HG02970 (cell line): Measurements from ENCODE around the gene SDC3.

Experiments
- ATAC-seq: cut with Tn5 transposase; IDR thresholded peaks from one replicate; pipeline ENCODE4 v1.9.1; 2021; ENCODE audit warnings: mild to moderate bottlenecking, moderate library complexity, moderate number of reproducible peaks; ENCODE audit not compliant: unreplicated experiment, low FRiP score

Gene SDC3

GRCh38 chr1:30905916-30906620 is 2.5 kb downstream of the SDC3 start:
- ATAC-seq, result no peak

GRCh38 chr1:30905403-30905802 is 3.2 kb downstream of the SDC3 start:
- no peak for ATAC-seq

DNA sequence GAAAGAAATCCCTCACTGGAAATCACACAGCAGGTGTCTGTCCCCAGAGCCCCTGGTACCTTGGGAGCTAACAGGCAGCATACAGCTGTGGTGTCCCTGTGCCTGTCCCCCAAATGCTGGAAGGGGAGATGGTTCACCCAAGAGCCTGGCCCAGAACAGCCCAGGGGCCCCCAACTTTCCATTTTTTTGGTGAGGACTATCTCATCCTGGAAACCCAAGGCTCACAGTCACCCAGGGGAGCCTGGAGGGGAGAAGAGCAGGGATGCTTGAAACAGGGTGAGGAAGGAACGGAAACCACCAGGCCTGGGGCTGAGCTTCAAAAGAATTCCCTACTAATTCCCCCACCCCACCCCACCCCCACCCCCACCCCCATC is 3.6 kb downstream of the SDC3 start:
- ATAC-seq, result no peak

- no peak for ATAC-seq
Observed at GRCh38 chr1:30904191-30904961, 4.2 kb downstream of the SDC3 start.

GRCh38 chr1:30903343-30904034 is 5.1 kb downstream of the SDC3 start:
- ATAC-seq, result no peak

GRCh38 chr1:30902593-30903290 is 5.8 kb downstream of the SDC3 start:
- no peak for ATAC-seq

DNA sequence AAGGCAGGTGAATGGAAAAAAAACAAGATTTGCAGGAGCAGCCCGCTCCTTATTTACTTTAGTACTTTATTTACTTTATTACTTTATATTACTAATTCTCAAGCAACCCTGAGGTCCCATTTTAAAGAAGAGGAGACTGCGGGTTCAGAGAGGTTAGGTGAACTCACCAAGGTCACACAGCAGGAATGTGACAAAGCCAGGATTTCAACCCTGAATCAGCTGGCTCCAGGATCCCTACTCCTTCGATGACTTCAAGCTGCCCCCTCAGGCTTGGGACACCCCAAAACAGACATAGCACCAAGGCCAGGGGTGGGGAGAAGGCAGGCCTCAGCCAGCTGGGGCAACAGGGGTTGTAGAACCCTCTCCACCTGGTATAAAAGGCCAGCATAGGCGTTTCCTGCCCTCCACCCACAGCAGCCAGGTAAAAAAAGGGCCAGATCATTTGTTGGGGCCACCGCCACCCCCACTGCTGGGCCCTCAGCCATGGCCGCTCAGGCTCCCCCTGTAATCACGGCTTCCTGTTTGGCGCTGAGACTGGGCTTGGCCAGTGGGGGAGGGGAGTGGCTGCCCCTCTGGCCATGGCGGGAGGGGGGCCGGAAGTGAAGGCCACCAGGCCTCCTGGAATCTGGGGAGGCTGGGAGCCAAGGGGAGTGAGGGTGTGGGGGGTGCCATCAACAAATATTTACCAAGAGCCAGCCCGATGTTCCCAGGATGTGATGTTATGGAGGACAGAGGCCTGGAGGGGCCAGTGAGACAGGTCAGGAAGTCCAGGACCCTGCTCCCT is 6.6 kb downstream of the SDC3 start:
- no peak for ATAC-seq

- no peak for ATAC-seq
Observed at GRCh38 chr1:30900931-30901560, 7.5 kb downstream of the SDC3 start.

GRCh38 chr1:30900486-30900885 is 8.1 kb downstream of the SDC3 start:
- ATAC-seq, result no peak

- no peak for ATAC-seq
Observed at GRCh38 chr1:30899577-30900389, 8.8 kb downstream of the SDC3 start.

DNA sequence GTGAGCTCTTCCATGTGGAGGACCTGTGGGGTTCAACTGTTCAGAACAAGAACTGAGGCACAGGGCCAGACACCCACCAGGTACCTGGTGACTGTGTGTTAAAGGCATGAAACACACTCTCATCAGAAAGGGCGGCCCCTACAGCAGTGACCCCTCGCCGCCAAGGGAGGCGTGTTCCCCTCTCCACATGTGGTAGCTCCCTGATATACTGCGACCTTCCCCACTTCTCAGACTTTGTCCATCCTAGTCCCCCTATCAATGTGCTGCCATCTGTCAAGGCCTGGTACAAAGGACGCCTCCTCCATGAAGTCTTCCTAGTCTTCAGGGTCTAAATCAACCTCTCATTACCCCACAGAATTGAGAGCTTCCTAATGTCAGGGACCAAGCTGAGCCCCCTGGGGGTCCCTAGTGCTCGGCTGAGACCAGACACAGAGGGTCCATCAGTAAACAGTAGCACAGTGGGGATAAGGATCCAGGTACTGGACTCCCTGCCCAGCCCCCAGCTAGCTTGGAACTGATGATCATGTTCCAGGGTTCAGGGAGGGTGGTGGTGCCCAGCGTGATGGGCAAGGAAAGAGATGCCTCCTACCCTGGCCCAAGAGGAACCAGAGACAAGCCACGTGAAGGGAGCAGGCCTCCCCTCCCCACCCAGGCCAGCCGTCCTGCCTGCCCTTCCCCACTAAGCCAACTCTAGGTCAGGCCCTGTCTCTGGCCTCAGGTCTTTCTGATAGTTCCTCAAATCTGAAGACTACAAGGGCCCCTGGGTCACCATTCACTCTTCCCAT is 10.3 kb downstream of the SDC3 start:
- ATAC-seq, result no peak

- ATAC-seq, result no peak
Observed at GRCh38 chr1:30896905-30897304, 11.7 kb downstream of the SDC3 start.

DNA sequence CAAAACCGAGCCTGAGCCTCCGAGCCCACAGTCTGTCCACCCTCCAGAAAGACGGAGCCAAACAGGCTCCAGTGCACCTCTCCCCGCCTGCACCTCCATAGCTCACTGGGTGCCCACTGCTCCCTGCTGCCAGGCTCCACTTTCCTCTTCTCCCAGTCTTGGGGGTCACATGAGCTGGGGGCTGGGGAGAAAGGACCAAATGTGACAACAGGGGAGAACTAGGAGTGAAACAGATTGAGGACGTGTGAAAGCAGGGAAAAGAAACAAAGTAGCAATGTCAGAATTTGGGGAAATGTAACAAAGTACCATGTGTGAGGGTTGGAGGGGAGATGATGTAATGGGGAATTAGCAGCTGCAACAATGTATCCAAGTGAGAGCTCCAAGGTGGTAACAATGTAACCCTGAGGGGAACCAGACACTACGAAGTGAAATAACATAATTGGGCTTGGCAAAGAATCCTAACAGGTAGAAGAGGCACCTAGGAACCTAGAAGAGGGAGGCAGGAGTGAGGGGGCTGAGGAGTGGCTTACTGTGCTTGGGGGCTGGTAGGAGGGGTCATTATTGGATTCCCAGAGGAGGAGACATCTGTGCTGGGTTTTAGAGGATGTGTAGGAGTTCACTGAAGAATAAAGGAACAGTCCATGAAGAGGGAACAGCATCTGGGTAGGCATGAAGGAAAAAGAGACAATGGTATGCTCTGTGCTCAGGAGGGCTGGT is 12.5 kb downstream of the SDC3 start:
- no peak for ATAC-seq

- ATAC-seq, result no peak
Observed at GRCh38 chr1:30895382-30895943, 13.1 kb downstream of the SDC3 start.

DNA sequence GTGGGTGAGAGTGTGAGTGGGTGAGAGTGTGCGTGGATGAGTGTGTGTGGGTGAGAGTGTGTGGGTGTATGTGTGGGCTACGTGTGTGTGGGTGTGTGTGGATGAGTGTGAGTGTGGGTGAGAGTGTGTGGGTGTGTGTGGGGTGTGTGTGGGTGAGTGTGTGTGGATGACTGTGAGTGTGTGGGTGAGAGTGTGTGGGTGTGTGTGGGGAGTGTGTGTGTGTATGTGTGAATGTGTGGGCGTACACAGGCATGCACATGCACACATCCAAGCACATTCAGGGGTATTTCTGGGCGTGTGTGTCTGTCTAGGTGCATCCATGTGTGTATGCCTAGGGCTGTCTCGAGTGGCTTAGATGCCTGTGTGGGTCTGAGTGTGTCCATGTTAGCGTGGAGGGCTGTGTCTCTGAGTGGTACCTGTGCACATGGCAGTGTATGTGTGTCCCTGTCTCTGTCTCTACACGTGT is 14.0 kb downstream of the SDC3 start:
- ATAC-seq, result no peak

- no peak for ATAC-seq
Observed at GRCh38 chr1:30893776-30894507, 14.6 kb downstream of the SDC3 start.
